HG03460 (cell line): ENCODE measurements around the gene TANGO6.
"Not testable (repeated sequence)": the region's sequence is repeated elsewhere in the genome, so short reads cannot be mapped to it uniquely, and the experiment has no call there.

Experiments
- ATAC-seq: cut with Tn5 transposase; IDR thresholded peaks from one replicate; pipeline ENCODE4 v1.9.1; 2021; ENCODE audit not compliant: unreplicated experiment

TANGO6 gene

GRCh38 chr16:69114346-69114975 lies 271.1 kb downstream of the TANGO6 start:
- ATAC-seq = no peak

GRCh38 chr16:69114976-69115355 lies 271.6 kb downstream of the TANGO6 start:
- ATAC-seq = no peak

- no peak for ATAC-seq
Measured at GRCh38 chr16:69115361-69115760, 272.0 kb downstream of the TANGO6 start.

- ATAC-seq = no peak
Measured at GRCh38 chr16:69115837-69116236, 272.5 kb downstream of the TANGO6 start.

- ATAC-seq = no peak
Measured at GRCh38 chr16:69116256-69116875, 273.0 kb downstream of the TANGO6 start.

GRCh38 chr16:69116906-69117305 lies 273.6 kb downstream of the TANGO6 start:
- ATAC-seq = no peak

GRCh38 chr16:69118468-69118867 lies 275.1 kb downstream of the TANGO6 start:
- ATAC-seq = no peak

- ATAC-seq = no peak
Measured at GRCh38 chr16:69118994-69119393, 275.7 kb downstream of the TANGO6 start.

- no peak for ATAC-seq
Measured at GRCh38 chr16:69119536-69119935, 276.2 kb downstream of the TANGO6 start.

GRCh38 chr16:69120096-69120664 lies 276.8 kb downstream of the TANGO6 start:
- no peak for ATAC-seq

- ATAC-seq = no peak
Measured at GRCh38 chr16:69123910-69124309, 280.6 kb downstream of the TANGO6 start.

GRCh38 chr16:69124406-69124805 lies 281.1 kb downstream of the TANGO6 start:
- ATAC-seq = not testable (repeated sequence)

GRCh38 chr16:69124961-69125360 lies 281.6 kb downstream of the TANGO6 start:
- ATAC-seq = not testable (repeated sequence)

- no peak for ATAC-seq
Measured at GRCh38 chr16:69126221-69126620, 282.9 kb downstream of the TANGO6 start.

GRCh38 chr16:69126801-69127200 lies 283.5 kb downstream of the TANGO6 start:
- not testable (repeated sequence) for ATAC-seq

GRCh38 chr16:69127966-69128510 lies 284.7 kb downstream of the TANGO6 start:
- ATAC-seq = no peak

- ATAC-seq = no peak
Measured at GRCh38 chr16:69130461-69130860, 287.1 kb downstream of the TANGO6 start.

GRCh38 chr16:69131167-69131838 lies 288.0 kb downstream of the TANGO6 start:
- no peak for ATAC-seq

GRCh38 chr16:69131839-69132423 lies 288.6 kb downstream of the TANGO6 start:
- ATAC-seq = peak; percentile 42

- ATAC-seq = peak; percentile 79
Measured at GRCh38 chr16:69132424-69133252, 289.3 kb downstream of the TANGO6 start, which contains the start of the genes CHTF8 and UTP4. CHTF8 (minus strand) TSS chr16:69132588; CDS start chr16:69121458, 11,130 bp downstream. UTP4 (plus strand) TSS chr16:69132649; CDS start chr16:69133460, 811 bp downstream.
